ENCODE measurements around the gene ARHGEF10L.
A peak's percentile ranks its signal among the peaks of the same experiment; 100 is the strongest.

Gene ARHGEF10L

DNA sequence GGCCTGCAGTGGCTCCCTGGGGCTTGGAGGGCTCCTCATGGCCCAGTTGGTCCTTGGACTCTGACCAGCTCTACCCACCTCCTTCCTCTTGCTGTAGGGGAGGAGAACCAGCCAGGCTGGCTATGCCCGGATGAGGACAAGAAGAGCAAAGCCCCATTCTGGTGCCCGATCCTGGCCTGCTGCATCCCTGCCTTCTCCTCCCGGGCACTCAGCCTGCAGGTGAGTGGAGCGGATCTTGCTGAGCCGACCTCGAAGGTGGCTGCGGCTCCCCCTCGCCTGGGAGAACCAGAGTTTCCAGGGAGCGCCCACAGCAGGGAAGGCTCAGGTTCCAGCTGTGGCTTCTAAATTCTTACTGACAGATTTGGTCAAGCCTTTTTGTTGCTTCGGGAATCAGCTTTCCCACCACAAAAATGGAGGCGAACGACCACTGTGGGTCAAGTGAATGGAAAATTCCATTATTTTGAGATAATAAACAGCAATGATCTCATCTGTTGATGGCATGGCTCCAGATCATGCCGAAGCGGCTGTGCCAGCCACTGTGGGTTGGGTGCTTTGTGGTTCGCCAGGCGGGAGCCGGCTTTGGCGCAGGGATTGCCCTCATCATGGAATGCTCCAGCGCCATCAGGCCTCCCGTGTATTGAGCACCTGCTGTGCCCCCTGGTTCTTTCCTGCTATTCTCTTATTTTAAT, 109.1 kb downstream of the ARHGEF10L start:
- H3K4me3 ChIP-seq (replicated peaks in 1 of 2; ENCODE audit: low read depth in 2 of 2, low read length in 2 of 2) = no peak overlapping the region
- DNase-seq (ENCODE audit: low read depth in 2 of 2) = no peak
- TF ChIP-seq CTCF (IDR thresholded peaks at IDR 0.05; ENCODE audit: low read depth, low read length) = no peak

- no peak for TF ChIP-seq CTCF (IDR thresholded peaks at IDR 0.05; ENCODE audit: low read depth, low read length)
- H3K4me3 ChIP-seq (replicated peaks in 1 of 2; ENCODE audit: low read depth in 2 of 2, low read length in 2 of 2) = no peak overlapping the region
- DNase-seq (ENCODE audit: low read depth in 2 of 2) = no peak
Measured at GRCh38 chr1:17649371-17650106, 110.0 kb downstream of the ARHGEF10L start.

DNA sequence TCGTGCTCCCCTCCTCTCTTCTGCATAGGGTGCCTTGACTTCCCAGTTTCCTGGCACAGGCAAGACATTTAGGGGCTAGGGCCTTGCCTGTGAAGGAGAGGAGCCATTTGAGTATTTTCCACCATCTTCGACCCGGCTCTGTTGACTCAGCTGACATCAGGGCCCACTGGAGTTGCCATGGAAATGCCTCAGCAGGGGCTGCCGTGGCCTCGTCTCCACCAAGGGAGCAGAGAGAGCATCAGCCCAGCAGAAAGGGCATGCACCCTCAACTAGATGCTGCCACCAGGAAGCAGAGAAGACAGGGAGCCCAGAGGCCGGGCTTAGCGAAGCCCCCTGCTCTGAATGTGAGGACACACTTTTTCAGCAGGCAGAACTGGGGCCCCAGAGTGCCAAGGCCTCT, 113.8 kb downstream of the ARHGEF10L start:
- DNase-seq (ENCODE audit: low read depth in 2 of 2) = no peak
- no peak for TF ChIP-seq CTCF (IDR thresholded peaks at IDR 0.05; ENCODE audit: low read depth, low read length)
- H3K4me3 ChIP-seq (replicated peaks in 1 of 2; ENCODE audit: low read depth in 2 of 2, low read length in 2 of 2) = no peak overlapping the region

DNA sequence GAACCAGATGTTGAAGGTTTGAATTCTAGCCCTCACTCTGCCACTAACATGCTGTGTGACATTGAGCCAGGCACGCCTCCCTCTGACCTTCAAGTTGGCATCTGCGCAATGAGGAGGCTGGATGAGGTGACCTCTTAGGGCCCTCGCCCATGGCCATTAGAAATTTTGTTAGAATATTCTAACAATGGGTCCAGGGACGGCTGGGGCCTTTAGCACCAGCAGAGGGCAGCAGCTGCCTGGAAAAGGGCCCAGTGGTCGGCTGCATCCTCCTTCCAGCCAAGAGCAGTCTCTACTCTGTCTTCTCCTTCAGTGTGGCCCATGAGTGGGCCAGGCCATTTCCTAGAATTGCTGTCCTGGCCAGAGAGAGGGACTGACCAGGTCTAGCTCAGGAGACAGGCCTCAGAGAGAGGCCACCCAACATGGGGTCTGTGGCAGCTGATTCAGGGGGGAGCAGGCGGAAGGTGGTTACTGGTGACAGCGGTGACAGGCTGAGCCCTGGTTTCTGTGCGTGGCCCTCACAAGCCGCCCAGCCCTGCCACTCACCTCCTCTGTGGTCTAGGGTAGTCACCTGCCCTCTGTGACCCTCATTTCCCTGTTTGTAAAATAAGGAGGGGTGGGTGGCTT, 114.3 kb downstream of the ARHGEF10L start:
- TF ChIP-seq CTCF (IDR thresholded peaks at IDR 0.05; ENCODE audit: low read depth, low read length) = peak; percentile 87
- DNase-seq (ENCODE audit: low read depth in 2 of 2) = peak; percentile 53 to 59
- H3K4me3 ChIP-seq (replicated peaks in 1 of 2; ENCODE audit: low read depth in 2 of 2, low read length in 2 of 2) = no peak overlapping the region

GRCh38 chr1:17654519-17654918, 115.0 kb downstream of the ARHGEF10L start:
- DNase-seq (ENCODE audit: low read depth in 2 of 2) = no peak
- H3K4me3 ChIP-seq (replicated peaks in 1 of 2; ENCODE audit: low read depth in 2 of 2, low read length in 2 of 2) = no peak overlapping the region
- TF ChIP-seq CTCF (IDR thresholded peaks at IDR 0.05; ENCODE audit: low read depth, low read length) = no peak

DNA sequence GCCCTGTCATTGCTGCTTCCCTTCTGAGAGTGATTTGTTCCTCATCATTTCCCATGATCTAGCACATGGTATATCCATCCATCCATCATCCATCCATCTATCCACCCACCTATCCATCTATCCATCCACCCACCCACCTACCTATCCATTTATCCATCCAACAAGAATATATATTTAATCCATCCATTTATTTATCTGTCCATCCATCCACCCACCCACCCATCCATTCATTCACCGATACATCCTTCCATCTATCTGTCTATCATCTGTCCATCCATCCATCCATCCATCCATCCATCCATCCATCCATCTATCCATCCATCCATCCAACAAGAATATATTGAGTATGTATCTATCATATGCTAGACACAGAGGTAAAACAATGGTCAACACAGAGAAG, 115.7 kb downstream of the ARHGEF10L start:
- no peak overlapping the region for H3K4me3 ChIP-seq (replicated peaks in 1 of 2; ENCODE audit: low read depth in 2 of 2, low read length in 2 of 2)
- DNase-seq (ENCODE audit: low read depth in 2 of 2) = no peak
- no peak for TF ChIP-seq CTCF (IDR thresholded peaks at IDR 0.05; ENCODE audit: low read depth, low read length)

Data from cardiac fibroblast (primary cell).